ENCODE measurements around the gene IL21.

DNA sequence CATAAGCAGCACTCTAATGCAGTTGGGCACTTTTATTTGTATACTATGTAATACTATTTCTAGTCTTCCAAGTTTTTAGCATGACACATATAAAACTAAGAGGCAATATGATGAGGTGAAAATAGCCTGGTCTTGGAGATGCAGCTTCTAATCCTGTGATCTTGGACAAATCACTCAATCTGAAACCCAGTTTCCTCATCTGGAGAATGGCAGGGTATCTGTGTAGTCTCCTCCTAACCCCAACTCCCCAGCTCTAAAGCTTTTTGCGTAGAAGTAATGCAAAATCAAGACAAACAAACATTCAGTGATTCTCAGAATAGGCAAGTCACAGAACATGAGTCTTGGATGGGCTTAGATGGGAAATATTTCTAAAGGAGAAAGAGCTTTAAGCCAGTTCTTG lies 36.7 kb upstream of the IL21 start:
- TF ChIP-seq CTCF (IDR thresholded peaks at IDR 0.05) (no peak), POLR2A (IDR thresholded peaks at IDR 0.05) (no peak)
